Hindlimb muscle (tissue), 1 donor: ENCODE data around the gene PLEKHM2. TPM values are rescaled to one million over a fixed set of nuclear protein-coding genes. Genes with fewer than 3 reads are reported as not detected.

ENCODE experiments used
- DNase-seq: peaks from one replicate; pipeline ENCODE4 v3.0.0-alpha.2; 2013
- polyA plus RNA-seq: library from polyadenylated mRNA; unstranded; fragments of 120-200 nt; gene quantifications from one replicate; pipeline ENCODE4 v1.2.1, GENCODE V29; 2013; ENCODE audit not compliant: insufficient read length

PLEKHM2 gene
- polyA plus RNA-seq, 1 donor, result 58.9 TPM

DNA sequence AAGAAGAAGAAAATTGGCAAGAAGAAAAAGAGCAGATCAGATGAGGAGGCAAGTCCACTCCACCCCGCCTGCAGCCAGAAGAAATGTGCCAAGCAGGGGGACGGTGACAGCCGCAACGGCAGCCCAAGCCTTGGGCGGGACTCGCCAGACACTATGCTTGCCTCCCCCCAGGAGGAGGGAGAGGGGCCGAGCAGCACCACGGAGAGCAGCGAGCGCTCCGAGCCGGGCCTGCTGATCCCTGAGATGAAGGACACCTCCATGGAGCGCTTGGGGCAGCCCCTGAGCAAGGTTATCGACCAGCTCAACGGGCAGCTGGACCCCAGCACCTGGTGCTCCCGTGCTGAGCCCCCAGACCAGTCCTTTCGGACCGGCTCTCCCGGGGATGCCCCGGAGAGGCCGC, 42.9 kb downstream of the PLEKHM2 start:
- DNase-seq, result no peak

DNA sequence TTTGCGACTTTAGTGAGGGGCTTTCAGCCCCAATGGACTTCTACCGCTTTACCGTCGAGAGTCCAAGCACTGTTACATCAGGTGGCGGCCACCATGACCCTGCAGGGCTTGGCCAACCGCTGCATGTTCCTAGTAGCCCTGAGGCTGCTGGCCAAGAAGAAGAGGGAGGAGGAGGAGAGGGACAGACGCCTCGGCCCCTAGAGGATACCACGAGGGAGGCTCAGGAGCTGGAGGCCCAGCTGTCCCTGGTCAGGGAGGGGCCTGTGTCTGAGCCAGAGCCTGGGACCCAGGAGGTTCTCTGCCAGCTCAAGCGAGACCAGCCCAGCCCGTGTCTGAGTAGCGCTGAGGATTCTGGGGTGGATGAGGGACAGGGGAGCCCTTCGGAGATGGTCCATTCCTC, 43.3 kb downstream of the PLEKHM2 start:
- no peak for DNase-seq

DNA sequence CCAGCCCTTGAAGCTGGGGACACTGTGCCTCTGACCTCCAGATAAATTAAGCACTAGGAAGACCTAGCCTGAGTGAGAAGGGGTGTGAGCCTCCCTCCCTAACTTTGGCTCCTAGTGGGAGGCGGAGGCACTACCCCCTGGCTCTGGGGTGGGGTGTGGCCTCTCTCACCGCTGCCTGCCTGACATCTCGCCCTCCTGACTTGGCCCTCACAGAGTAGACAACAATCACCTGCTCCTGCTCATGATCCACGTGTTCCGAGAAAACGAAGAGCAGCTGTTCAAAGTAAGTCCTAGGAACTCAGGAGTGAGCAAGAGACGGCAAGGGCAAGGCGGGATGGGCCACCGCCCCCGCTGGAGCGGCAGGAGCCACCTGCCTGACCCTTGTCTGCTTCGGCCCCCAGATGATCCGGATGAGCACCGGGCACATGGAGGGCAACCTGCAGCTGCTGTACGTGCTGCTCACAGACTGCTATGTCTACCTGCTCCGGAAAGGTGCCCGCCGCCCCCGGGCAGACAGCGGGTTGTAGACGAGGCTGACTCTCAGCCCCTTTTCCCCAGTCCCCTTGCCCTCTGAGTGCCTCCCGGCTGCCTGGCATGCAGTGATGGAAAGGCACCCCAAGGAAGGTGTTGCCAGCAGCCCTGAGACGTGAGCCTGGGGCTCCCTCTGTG, 43.9 kb downstream of the PLEKHM2 start:
- no peak for DNase-seq

DNA sequence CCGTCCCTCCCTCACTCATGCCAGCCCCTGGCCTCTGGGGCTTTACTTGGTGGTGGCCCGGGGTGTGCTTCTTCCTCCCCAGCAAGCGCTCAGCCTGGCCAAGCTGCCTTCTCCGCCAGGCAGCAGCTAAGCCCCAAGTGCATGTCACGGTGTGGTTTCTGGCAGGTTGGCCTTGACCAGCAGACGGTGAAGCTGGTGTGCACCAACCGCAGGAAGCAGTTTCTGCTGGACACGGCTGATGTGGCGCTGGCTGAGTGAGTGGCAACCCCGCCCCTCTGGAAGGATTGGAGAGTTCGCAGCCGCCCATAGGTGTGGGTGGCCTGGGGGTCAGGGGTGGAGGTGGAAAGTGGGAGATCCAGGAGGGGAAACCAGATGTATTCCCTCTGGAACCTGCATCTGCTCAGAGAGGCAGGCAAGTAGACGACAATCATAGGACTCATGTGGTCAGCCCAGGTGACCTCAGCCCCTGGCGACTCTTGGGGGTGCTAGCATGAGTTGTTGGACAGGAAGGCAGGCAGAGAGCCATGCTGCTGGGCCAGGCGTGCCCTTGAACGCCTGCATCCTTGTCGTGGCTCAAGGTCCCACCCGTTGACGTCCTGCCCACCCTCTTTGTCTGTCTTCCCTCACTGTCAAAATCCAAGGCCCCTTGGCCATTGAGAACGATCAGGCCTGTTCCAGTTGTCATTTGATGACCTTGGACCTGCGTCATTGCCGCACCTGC, 45.0 kb downstream of the PLEKHM2 start:
- no peak for DNase-seq

DNA sequence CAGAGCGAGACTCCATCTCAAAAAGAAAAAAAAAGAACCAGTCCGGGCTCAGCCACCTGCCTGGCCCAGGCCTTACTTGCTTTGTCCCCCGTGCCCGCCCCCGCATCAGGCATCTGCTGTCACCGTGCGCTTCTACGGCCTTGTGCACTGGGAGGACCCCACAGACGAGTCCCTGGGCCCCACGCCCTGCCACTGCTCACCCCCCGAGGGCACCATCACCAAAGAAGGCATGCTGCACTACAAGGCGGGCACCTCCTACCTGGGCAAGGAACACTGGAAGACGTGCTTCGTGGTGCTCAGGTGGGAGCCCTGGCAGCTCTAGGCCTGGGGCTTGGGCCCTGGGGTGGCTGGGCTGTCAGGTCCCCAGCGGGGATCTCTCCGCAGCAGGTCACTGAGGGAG, 46.3 kb downstream of the PLEKHM2 start:
- no peak for DNase-seq

DNA sequence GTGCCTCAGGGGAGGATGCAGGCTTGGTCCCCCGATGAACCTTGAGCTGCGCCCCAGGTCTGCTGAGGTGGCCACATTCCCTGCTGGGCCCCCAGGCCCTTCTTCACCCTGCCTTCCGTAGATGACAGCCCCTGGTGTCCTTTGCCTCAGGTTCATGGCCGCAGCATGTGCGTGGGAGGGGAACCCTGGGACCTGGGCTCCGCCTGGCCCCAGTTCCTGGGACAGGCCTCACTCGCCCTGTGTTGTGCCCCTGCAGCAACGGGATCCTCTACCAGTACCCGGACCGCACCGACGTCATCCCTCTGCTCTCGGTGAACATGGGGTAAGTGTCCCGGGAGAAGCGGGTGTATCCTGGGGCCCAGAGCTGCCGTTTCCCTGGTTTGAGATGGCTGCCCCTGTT, 46.8 kb downstream of the PLEKHM2 start:
- no peak for DNase-seq

DNA sequence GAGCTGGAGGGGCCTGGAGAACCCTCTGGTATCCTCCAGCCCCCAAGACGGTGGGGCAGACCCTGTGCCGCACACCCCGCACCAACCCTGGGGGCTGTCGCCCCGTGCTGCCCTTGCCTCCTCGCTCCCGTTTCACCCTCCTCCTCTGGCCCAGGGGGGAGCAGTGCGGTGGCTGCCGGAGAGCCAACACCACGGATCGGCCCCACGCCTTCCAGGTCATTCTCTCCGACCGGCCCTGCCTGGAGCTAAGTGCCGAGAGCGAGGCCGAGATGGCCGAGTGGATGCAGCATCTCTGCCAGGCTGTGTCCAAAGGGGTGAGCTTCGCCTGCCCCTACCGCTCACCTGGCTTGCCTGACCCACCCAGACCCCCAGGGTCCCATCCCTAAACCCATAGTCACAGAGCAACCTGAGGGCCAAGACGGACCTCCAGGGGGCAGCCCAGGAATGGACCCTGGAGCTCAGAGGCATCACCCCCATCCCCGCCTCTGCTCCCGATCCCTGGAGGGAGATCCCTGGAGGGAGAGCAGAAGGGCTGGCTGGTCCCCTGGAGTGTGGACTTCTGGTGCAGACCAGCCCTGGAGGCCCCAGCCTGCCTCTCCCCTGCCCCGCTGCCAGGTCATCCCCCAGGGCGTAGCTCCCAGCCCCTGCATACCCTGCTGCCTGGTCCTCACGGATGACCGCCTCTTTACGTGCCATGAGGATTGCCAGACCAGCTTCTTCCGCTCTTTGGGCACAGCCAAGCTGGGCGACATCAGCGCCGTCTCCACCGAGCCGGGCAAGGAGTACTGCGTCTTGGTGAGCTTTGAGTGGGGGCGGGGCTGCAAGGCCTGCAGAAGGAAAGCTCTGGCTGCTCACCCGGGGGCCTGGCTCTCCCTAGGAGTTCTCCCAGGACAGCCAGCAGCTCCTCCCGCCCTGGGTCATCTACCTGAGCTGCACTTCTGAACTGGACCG, 47.9 kb downstream of the PLEKHM2 start:
- no peak for DNase-seq

DNA sequence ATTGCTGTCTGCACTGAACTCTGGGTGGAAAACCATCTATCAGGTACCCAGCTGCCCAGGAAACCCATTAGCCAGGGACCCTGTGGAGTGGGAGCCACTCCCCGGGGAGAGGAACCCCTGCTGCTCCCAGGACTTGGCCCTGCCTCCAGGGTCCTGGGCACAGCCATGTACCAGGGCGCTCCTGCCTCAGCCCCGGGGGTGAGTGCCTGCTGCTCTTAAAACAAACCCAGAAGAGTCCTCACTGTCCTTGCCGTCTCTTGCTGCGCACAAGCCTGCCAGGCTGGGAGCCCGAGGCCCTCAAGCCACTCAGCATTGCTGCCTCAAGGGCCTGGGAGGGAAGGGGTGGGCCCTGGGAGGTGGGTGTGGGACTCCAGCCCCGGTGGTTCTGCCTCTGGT, 48.6 kb downstream of the PLEKHM2 start:
- no peak for DNase-seq

DNA sequence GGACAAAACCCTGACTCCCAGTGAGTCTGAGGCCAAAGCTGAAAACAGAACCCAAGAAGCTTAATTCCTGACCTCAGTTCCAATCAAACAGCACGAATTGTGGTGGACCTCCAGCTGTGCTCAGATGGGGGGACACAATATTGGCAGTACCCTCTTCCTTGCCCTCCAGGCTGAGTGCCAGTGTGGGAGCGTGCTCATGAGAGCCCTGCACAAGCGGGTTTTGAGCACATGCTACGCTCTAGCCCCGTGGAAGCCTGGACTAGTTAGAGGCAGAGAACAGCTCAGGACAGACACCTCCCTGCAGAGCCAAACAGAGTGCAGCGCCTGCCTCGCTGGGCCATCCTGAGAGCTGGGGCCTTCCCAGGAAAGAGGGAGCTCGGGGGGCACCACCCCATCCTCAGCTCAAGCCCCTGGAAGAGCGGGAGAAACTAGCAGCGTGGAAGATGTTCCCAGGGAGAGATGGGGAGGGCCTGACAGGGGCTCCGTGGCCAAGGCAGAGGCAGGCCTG, 49.2 kb downstream of the PLEKHM2 start:
- DNase-seq, result no peak

DNA sequence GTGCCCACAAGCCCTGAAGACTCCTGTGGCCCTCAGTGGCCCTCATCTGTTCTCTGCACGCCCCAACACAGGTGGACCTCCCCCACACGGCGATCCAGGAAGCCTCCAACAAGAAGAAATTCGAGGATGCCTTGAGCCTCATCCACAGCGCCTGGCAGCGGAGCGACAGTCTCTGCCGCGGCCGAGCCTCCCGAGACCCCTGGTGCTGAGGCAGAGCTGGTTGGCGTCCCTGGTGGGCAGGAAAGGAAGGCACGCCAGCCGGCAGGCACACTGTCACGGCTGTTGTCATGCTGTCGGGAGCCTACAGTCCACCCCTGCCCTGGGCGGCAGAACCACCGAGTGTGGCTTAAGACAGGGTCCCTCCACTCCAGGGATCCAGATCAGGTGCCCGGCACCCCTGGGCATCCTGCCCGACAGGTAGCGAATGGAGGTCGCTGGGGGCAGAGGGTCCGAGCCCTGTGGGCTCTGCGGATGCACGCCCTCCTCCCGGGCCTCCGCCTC, 49.7 kb downstream of the PLEKHM2 start:
- DNase-seq, result no peak

DNA sequence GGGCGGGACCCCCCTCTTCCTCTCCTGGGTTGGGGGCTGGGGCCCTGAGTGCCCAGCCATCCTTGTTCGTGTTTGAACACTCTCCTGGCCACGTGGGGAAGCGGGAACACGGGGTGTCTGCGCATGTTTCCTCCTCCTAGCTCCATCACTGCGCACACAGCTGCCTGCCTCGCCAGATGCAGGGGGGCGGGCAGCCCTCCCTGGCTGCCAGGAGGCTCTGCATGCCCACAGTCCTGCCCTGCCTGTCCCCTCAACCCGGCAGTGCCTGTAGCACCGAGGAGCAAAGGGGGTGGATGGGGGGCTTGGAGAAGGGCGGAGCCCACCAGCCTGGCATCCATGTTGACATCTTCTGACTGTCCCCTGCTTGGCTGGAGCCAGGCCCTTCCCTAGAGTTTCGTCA, 50.2 kb downstream of the PLEKHM2 start:
- no peak for DNase-seq

DNA sequence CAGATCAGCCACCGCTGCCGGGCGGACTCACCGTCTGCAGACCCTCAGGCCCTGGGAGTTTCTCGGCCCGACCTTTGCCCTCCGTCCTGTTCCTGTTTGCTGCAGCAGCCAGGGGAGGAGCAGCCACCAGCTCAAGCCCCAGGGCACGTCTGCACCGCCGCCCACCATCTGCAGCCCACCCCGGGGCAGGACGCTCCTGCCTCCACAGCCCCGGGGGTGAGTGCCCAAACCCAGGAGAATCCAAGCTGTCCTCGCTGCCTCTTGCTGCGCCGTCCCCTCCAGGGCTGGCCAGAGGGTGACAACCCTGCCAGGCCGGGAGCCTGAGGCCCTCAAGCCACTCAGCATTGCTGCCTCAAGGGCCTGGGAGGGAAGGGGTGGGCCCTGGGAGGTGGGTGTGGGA, 50.8 kb downstream of the PLEKHM2 start:
- no peak for DNase-seq

DNA sequence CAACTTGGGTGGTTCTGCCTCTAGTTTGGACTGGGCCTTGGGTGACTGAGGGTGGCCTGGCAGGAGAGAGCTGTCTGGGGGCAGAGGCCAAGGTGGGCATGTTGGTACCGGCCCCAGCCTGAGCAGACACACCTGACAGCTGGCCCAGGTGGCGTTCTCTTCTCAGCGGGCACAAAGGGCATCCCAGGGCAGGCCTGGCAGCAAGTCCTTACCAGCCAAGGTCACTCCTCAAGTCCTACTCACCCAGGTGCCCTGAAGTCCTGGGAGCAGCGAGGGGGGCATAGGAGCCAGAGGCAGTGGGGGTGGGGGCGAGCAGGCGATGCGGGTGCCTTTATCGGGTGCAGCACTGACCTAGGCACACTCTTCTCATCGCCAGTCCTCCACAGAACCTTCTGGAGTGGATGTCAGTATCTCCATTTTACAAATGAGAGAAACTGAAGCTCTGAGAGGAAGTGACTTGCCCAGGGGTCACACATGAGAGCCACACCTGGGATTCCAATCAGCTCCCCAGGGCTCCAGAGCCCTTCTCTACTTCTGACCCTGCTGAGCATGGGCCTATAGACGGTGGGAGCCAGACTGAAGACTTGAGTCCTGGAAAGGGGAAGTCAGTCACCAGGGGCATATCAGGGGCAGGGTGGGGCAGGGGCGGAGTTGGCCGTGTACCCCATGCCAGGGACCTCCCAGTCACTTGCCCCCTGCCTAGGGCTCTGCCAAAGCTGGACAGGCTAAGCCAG, 51.4 kb downstream of the PLEKHM2 start:
- DNase-seq, result no peak

DNA sequence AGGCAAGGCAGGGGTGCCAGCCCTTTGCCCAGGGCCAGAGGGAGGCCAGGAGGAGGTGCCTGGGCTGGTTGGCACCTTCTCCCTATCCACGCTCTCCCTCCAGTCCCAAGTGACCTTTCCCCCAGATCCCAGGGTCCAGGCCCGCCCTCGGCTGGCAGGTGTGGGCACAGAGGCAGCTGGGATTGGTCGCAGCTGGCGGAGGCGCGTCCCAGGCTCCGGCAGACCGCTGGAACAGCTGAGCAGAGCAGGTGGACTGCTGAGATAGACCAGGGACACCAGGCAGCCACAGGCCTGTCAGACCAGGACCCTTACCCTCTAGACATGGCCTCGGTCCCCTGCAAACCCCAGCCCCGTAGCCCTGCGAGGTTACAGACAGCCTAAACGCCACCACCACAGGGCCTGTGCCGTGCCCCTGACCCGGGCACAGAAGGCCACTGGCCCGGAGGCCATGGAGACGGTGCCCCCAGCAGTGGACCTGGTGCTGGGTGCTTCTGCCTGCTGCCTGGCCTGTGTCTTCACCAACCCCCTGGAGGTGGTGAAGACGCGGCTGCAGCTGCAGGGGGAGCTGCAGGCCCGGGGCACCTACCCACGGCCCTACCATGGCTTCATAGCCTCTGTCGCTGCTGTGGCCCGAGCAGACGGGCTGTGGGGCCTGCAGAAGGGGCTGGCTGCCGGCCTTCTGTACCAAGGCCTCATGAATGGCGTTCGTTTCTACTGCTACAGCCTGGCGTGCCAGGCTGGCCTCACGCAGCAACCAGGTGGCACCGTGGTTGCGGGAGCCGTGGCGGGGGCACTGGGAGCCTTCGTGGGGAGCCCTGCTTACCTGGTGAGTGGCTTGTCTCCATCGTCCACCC, 52.1 kb downstream of the PLEKHM2 start, which contains the start of gene SLC25A34:
Gene SLC25A34, plus strand, starts transcription at position 221 of the 854 bp plus-strand sequence. Its CDS starts 228 bp downstream, at position 449.
- DNase-seq, result no peak

DNA sequence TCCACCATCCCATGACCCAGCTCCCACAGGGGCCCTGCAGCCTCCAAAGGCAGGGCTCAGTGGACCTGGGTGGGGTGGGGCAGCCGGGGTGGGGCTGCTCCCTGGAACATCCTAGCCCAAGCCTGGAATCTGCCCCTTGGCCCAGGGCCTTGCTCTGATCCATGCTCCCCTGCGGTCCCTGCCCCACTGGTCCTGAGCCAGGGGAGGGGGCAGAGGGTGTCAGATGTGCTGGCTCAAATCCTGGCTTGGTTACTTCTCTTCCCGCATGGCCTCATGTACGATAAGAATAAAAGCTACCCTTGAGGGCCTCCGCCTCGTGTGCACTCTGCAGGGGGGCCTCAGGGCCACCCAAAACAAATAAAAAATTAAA, 52.8 kb downstream of the PLEKHM2 start:
- DNase-seq, result no peak

DNA sequence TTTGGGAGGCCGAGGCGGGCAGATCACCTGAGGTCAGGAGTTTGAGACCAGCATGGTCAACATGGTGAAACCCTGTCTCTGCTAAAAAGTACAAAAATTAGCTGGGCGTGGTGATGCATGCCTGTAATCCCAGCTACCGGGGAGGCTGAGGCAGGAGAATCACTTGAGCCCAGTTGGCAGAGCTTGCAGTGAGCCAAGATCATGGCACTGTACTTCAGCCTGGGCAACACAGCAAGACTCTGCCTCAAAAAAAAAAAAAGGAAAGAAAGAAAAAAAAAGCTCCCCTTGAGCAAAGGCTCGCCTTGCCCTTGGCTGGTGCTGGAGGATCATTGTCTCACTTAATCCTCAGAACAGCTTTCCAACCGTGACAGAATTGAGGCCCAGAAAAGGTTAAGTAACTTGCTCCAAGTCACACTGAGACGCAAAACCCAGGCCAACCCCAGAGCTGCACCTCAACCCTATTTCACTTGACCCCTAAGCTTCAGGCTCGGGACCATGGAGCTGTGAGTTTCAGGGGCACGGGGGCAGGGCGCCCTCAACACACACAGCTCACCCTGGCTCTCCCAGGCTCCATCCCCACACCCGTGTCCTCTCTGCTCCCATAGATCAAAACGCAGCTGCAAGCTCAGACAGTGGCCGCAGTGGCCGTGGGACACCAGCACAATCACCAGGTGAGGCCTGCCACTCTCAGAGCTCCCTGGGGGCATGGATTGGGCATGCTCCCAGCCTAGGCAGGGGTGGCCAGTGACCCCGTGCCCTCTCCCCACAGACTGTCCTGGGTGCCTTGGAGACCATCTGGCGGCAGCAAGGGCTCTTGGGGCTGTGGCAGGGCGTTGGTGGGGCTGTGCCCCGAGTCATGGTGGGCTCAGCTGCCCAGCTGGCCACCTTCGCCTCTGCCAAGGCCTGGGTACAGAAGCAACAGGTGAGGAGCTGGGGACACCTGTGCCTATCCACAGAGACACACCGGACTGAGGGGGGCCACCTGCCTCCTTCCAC, 53.5 kb downstream of the PLEKHM2 start:
- DNase-seq, result no peak

DNA sequence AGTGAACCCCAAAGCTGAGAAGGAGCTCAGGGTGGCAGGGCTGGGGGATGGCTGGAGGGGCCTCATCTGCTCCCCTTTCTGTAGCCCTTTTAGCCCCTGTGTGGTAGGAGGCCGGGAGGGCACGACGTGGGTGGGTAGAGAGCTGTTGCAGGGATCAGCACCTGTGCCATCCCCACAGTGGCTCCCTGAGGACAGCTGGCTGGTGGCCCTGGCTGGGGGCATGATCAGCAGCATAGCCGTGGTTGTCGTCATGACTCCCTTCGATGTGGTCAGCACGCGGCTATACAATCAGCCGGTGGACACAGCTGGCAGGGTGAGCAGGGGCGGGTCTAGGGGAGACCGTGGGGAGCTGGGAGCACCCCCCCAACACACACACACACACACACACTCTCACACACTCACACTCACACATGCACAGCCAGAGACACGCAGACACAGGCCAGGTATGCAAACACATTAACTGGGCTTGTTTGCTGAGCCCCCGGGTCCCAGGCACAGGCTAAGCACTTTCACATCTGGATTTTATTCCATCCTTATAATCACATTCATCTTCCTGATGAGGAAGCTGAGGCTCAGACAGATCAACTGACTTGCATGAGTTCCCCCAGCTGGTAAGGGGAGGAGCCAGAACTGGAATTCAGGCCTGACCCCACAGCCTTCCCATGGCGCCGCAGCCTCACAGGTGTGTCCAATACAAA, 54.4 kb downstream of the PLEKHM2 start:
- DNase-seq, result no peak

DNA sequence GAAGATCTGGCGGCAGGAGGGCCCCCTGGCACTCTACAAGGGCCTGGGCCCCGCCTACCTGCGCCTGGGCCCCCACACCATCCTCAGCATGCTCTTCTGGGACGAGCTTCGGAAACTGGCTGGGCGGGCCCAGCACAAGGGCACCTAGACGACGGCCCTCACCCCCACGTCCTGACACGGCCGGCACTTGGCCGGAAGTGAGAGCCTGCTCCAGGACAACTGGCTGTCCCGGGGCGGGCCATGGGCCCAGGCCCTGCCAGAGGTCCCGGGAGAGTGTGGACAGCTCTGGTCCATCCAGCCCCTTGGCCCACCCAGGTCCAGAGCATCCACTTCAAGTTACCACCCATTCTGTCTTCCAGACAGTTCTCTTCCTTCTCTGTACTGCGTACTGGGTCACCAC, 55.1 kb downstream of the PLEKHM2 start:
- DNase-seq, result no peak

DNA sequence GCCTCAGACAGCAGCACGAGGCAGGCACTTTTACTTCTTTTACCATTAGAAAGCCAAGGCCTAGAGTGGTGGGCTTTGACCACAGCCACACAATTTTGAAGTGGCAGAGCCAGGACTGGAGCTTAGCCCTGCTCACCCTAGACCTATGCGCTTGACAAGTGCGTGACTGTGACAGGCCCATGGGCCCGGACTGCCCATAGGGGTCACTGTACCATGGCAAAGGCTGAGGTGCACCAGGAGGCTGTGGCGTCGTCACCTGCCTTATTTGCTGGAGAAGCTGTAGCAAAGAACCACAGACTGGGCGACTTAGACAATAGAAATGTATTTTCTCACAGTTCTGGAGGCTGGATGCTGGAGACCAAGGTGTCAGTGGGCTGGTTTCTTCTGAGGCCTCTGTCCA, 55.6 kb downstream of the PLEKHM2 start:
- DNase-seq, result no peak
